ENCODE data around the gene SPATA17. TPM values are rescaled to one million over a fixed set of nuclear protein-coding genes. Genes with fewer than 3 reads are reported as not detected.

Gene SPATA17
- total and polyA plus RNA-seq, 7 donors, result 0.34 to 0.56 (median 0.52) TPM; not detected in 2

DNA sequence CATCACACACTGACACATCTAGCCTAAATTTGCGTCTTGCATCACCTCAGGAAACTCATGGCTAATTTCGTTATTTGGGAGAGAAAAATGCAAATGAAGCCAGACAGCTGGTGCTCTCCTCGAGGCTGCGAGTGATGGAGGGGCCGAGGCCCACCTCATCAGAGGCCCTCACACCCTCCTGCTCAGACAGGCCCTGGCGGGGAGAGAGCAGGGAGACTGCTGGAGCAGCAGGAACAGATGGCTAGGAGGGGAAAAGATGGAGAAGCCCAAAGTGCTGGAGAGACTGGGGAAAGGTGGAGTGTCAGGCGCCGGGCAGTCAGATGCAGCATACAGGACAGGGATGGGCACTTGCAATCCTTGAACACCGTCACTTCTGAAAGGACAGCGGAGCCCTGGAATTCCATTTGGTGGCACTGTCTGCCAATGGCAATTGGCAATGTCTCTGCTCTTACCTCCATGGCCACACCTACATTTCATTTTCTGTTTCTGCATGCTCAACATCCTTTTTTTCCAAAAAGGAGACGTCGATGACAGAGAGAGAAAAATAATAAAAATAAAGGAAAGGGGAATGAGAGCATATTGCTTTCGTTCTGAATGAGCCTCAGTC lies 286.2 kb downstream of the SPATA17 start:
- H3K27ac ChIP-seq, result no peak overlapping the region
- no peak overlapping the region for H3K4me3 ChIP-seq
- DNase-seq, result no peak
- H3K36me3 ChIP-seq (ENCODE audit: insufficient read depth in 1 of 2, low read depth in 1 of 2), result no peaks in the 10 kb centered on the region
- no peaks in the 10 kb centered on the region for H3K4me1 ChIP-seq
- peaks cover 0 to 4% (median 0%) of the 10 kb centered on the region in 3 donors for H3K27me3 ChIP-seq (ENCODE audit: insufficient read depth in 3 of 3, low read length in 2 of 3)
- TF ChIP-seq CTCF (IDR thresholded peaks at IDR 0.05), result no peak
- no peak for ATAC-seq
- 60 to 61% (median 61%) methylated on average over 13 of the region's 13 CpGs for WGBS, 3 donors
- H3K9me3 ChIP-seq, result no peaks in the 10 kb centered on the region
- intact Hi-C loops (cut with DNase I), result no loop called here

- intact Hi-C loops (cut with DNase I), result no loop called here
- Histone ChIP-seq H3K27ac (no peak overlapping the region), H3K9me3 (no peaks in the 10 kb centered on the region), H3K4me1 (no peaks in the 10 kb centered on the region), H3K4me3 (no peak overlapping the region), H3K27me3 (ENCODE audit: insufficient read depth in 3 of 3, low read length in 2 of 3) (peaks cover 0 to 12% (median 4%) of the 10 kb centered on the region in 3 donors), H3K36me3 (ENCODE audit: insufficient read depth in 1 of 2, low read depth in 1 of 2) (no peaks in the 10 kb centered on the region)
- no peak for ATAC-seq
- WGBS, 3 donors, result 32 to 44% (median 33%) methylated on average over 18 of the region's 18 CpGs
- no peak for TF ChIP-seq CTCF (IDR thresholded peaks at IDR 0.05)
- no peak for DNase-seq
Observed at GRCh38 chr1:217919683-217920388, 288.7 kb downstream of the SPATA17 start.

Other genes starting within 250 kb of the SPATA17 start
- 1 to 10 TPM; 3.1 to 6.1 (median 4.3) TPM for gene GPATCH2, start 254 bp upstream of the SPATA17 start, total RNA-seq
- gene GPATCH2, start 254 bp upstream of the SPATA17 start, polyA plus RNA-seq, result 1 to 10 TPM; 2.4 to 6.1 (median 3.3) TPM

Measured in psoas muscle (tissue), 8 donors.